OCI-LY1 (cell line): Measurements from ENCODE around the gene FNDC3A.

Experiments
- EZH2 ChIP-seq: fragments of 200-600 bp; sonication (generic), shearing (Covaris generic); IDR thresholded peaks from 2 replicates; pipeline ENCODE4 v1.8.0; 2017; ENCODE audit warnings: borderline replicate concordance, mixed run types, mild to moderate bottlenecking, antibody characterized with exemption, low read length, moderate library complexity, mixed read lengths
- TF ChIP-seq, protein P1 (sequence below): fragments of 200-600 bp; sonication (generic), shearing (Covaris generic); IDR thresholded peaks from 2 replicates; pipeline ENCODE4 v1.5.1; 2017; ENCODE audit warnings: mild to moderate bottlenecking, antibody characterized with exemption, low read length, moderate library complexity, mixed read lengths

DNA sequence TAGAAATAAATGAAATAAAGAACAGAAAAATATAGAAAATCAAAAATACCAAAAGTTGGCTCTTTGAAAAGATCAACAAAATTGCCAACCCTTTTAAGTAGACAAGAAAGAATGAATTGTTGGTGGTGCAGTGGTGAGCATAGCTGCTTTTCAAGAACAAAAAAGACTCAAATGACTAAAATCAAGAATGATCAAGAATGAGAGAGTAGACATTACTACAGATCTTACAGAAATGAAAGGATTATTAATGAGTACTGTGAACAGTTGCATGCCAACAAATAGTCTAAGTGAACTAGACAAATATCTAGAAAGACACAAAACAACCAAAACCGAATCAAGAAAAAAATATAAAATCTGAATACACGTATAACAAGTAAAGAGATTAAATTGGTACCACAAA is 53.9 kb downstream of the FNDC3A start:
- TF ChIP-seq EZH2, result no peak
- TF ChIP-seq, protein P1, sequence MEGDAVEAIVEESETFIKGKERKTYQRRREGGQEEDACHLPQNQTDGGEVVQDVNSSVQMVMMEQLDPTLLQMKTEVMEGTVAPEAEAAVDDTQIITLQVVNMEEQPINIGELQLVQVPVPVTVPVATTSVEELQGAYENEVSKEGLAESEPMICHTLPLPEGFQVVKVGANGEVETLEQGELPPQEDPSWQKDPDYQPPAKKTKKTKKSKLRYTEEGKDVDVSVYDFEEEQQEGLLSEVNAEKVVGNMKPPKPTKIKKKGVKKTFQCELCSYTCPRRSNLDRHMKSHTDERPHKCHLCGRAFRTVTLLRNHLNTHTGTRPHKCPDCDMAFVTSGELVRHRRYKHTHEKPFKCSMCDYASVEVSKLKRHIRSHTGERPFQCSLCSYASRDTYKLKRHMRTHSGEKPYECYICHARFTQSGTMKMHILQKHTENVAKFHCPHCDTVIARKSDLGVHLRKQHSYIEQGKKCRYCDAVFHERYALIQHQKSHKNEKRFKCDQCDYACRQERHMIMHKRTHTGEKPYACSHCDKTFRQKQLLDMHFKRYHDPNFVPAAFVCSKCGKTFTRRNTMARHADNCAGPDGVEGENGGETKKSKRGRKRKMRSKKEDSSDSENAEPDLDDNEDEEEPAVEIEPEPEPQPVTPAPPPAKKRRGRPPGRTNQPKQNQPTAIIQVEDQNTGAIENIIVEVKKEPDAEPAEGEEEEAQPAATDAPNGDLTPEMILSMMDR, result no peak
